Activated T-helper 9 cell treated with anti-CD3 and anti-CD28 coated beads, Interleukin-2, amount 50 U/mL, for 16 hours (primary cell): ENCODE measurements around the gene PLEKHG7.
"Not testable (repeated sequence)": the region's sequence is repeated elsewhere in the genome, so short reads cannot be mapped to it uniquely, and the experiment has no call there.

Experiments
- DNase-seq: peaks from one replicate; pipeline ENCODE4 v3.0.0-alpha.2; 2020; ENCODE audit warnings: low read depth

The PLEKHG7 gene

GRCh38 chr12:92702754-92703679 is at the start of gene PLEKHG7:
Gene PLEKHG7 (plus strand): TSS chr12:92702989. CDS start chr12:92706632, 3,643 bp downstream.
- no peak for DNase-seq

- not testable (repeated sequence) for DNase-seq
These were observed 48.5 kb upstream of the PLEKHG7 start for GRCh38 chr12:92654256-92654655.

GRCh38 chr12:92654929-92655328 is 47.9 kb upstream of the PLEKHG7 start:
- no peak for DNase-seq

- no peak for DNase-seq
These were observed 45.9 kb upstream of the PLEKHG7 start for GRCh38 chr12:92656911-92657310.

- no peak for DNase-seq
These were observed 45.0 kb upstream of the PLEKHG7 start for GRCh38 chr12:92657770-92658169.

- DNase-seq: no peak
These were observed 44.2 kb upstream of the PLEKHG7 start for GRCh38 chr12:92658611-92659010.

DNA sequence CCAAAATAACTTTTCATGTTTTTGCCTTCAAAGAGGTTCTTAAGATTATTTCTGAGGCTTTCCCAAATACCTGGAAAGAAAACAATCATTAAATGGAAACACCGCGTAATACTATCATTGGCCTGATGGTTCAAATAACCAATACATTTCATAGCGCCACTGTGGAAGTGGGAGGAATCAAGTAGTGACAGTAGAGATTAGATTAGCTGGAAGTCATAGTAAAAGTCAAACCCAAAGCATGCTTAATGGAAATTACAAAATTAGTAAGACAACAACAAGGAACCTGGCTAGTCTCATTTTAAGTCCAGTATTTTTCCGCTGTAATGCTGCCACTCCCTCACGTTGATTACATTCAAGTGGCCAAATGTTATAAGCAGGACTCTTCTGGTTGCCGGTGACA is 41.5 kb upstream of the PLEKHG7 start:
- no peak for DNase-seq

DNA sequence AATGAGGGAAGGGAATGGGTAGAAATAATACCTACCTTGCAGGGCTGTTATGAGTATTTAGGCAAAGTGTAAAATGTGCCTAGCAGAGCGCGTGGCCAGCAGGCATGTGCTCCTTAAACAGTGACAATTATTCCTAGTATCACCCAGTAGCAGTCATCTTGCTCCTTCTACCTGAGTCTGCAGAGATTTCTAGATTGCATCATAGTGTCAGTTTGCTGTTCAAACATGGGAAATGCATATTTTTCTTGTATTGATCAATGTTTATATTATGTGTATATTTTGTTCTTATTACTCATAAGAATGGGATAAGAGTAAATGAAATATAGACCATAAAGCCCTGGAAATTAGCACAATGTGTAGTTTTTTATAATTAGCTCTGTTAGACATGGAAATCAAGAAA is 37.3 kb upstream of the PLEKHG7 start:
- DNase-seq: no peak

GRCh38 chr12:92668739-92669138 is 34.0 kb upstream of the PLEKHG7 start:
- no peak for DNase-seq

GRCh38 chr12:92671524-92671923 is 31.3 kb upstream of the PLEKHG7 start:
- DNase-seq: not testable (repeated sequence)

- no peak for DNase-seq
These were observed 29.0 kb upstream of the PLEKHG7 start for GRCh38 chr12:92673756-92674155.

GRCh38 chr12:92674500-92674899 is 28.3 kb upstream of the PLEKHG7 start:
- DNase-seq: no peak

- no peak for DNase-seq
These were observed 27.5 kb upstream of the PLEKHG7 start for GRCh38 chr12:92675092-92675865.

GRCh38 chr12:92676710-92677109 is 26.1 kb upstream of the PLEKHG7 start:
- no peak for DNase-seq

DNA sequence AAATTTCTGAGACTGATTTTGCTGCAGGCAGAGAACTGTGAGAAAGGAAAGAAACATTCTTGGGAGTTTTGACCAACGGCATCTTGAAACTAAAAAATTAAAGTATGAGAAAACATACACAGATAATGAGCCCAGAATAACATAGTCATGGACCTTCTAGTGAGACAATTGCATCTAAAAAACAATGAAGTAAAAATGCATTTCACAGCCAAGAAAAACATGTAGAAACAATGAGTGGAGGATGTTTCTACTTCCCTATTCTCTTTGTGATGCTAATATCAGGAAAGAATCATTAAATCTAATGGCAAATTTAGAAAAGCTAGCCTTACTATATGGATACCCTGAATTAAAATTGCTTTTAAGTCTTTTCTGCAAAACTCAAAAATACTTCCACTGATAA is 12.2 kb upstream of the PLEKHG7 start:
- no peak for DNase-seq

- no peak for DNase-seq
These were observed 7.7 kb upstream of the PLEKHG7 start for GRCh38 chr12:92695056-92695455.

DNA sequence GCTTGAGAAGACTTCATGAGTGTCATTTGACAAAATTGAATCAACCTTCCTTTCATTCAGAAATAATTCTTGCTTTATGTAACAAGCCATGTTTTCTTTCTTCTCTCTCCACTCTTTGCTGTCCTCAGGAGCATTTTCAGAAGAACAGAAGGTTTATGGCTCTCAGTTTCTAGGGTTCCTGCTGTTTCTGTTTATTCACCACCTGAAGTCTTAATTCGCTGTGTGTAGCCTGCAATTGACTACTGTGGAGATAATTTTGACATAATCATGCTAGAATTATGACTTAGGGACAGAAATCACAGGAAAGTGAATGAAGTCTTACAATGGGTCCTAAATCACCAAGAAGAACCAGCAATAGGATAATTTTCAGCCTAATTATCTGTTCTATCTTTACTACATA is 7.2 kb upstream of the PLEKHG7 start:
- no peak for DNase-seq

GRCh38 chr12:92696216-92696615 is 6.6 kb upstream of the PLEKHG7 start:
- DNase-seq: no peak

- DNase-seq: no peak
These were observed 4.3 kb upstream of the PLEKHG7 start for GRCh38 chr12:92698474-92698873.

GRCh38 chr12:92701441-92701840 is 1.3 kb upstream of the PLEKHG7 start:
- DNase-seq: no peak

- no peak for DNase-seq
These were observed 997 bp downstream of the PLEKHG7 start for GRCh38 chr12:92703786-92704185.

DNA sequence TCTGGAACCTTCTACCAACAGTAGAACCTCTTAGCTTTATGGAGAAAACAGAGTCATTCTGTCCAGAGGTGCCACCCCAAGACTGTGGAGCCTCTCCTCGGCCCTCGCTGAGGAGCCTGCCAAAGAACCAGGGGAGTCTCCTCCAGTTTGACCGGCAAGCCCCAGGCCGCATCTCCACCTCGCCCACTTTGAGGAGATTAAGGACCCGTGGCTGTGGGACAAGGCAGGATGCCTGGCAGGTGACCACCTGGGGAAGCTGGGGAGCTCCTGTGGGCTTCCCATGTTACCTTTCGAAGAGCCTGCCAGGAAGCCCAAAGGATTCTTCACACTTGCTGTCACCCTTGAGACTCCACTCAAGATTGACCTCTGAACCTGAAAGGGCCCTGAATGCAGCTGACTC is 3.8 kb downstream of the PLEKHG7 start:
- DNase-seq: no peak

GRCh38 chr12:92707926-92708325 is 5.1 kb downstream of the PLEKHG7 start:
- no peak for DNase-seq
